ENCODE results near the gene SNPH.

The SNPH gene

DNA sequence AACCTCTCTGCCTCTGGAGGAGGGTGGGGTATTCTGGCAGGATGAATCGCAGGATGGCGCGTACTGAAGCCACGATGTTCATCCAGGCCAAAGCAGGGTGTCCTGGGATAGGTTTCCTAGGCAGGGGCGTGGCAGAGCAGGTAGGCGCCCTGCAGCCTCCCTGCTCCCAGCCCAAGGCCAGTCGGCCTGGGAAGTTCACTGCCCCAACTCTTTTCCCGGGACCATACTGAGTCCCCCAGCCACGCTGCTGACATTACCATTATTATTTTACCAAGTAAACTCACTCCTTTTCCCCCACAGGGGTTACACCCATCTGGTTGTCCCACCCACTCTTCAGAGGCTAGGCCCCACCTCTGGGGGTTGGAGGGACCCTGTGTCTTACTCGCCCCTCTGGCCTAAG lies 41.1 kb downstream of the SNPH start:
- no peak for DNase-seq (ENCODE audit: low read depth)

DNA sequence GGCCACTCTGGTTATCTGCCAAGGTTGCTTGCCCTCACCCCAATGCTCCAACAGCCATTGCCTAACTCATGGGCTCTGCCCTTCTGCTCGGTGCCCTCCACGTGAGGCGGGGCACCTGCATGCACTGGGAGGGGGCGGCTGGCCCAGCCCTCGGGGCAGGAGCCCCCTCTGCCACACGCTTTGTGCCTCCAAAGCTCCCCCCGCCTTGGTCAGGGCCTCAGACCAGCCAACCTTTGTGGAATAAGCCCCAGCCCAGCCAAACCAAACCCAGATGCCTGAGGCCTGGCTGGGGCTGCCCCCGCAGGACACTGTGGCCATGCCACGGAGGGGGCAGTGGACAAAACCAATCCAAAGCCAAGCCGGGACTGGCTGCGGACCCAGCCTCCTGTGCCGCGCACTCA lies 41.5 kb downstream of the SNPH start:
- no peak for DNase-seq (ENCODE audit: low read depth)

DNA sequence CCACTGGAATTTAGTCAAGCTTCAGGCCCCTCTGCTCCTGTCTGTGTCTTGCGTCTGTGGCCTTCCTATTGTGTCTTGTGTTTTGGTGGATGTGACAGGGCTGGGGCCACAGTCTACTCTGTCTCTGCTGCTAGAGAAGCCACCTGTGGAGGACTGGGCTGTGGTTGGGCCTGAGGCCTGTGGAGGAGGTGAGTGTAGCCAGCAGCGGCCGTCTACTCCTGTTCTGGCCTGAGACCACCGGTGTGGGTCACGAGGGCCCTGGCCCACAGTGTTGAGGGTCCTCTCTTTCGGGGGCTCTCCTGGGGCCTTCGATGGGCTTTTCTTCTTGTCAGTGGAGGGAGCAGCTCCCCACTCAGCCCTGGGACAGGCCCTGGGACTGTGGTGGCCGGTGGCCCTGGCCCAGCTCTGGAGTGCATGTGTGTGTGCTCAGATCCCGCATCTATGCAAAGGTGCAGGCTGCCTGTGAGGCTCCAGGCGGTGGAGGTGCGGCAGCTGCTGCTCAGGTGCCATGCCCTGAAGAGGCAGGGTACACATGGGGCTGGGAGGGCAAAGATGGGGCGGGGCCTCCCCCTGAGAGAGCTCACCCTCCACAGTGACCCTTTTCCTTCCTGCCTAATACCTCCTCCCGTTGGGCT lies 42.1 kb downstream of the SNPH start:
- no peak for DNase-seq (ENCODE audit: low read depth)

DNA sequence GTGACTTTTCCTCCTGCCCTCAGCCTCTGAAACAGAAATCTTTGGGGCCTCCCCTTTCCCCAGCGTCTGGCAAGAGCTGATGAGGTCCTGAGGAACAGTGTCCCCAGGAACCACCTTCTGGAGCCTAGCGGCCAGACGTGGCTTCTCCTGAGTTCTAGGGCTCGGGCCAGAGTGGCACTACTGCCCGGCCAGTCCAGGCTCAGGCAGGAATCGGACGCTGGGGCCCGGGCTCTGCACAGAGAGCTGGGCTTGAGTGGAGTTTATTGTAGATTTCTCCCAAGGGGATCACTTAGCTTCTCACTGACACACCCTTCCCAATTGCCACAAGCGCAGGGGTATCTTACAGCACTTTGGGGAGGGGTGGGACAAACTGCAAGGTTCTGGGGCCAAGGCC lies 42.6 kb downstream of the SNPH start:
- DNase-seq (ENCODE audit: low read depth) = no peak

DNA sequence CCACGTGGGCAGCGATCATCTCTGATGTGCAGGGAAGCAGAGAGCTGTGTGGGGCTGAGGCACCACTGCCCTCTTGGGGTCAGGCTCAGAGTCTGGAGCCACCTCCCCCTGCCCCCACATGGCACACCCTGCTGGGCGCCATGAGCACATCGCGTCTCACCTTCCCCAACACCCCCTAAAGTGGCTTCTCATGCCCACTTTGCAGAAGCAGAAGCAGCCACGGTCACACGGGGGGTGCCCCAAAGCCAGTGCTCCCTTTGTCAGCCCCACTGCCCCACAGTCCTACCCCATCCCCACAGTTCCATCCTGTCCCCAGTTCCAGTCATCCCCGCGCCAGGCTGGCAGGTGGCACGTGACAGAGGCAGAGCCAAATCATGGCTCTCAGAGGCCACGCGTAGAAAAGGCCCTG lies 43.3 kb downstream of the SNPH start:
- DNase-seq (ENCODE audit: low read depth) = no peak

DNA sequence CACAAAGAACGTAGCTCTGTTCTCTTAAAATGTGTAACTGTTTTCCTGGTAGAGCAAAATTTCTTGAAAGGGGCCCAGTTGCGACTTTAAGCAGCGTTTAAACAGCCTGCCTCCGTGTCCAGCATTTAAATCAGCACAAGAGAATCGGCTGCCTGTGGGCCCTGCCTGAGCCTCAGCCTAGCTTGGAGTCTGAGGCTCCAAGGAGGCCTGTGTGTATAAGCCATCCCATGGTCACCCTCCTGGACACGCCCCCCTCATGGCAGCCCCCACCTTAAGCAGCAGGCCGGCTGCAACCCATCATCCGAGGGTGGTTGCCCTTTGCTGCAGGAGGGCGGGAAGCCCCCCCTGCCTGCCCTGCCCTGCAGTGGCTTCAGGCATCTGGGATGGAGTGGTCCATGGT lies 44.0 kb downstream of the SNPH start:
- no peak for DNase-seq (ENCODE audit: low read depth)

DNA sequence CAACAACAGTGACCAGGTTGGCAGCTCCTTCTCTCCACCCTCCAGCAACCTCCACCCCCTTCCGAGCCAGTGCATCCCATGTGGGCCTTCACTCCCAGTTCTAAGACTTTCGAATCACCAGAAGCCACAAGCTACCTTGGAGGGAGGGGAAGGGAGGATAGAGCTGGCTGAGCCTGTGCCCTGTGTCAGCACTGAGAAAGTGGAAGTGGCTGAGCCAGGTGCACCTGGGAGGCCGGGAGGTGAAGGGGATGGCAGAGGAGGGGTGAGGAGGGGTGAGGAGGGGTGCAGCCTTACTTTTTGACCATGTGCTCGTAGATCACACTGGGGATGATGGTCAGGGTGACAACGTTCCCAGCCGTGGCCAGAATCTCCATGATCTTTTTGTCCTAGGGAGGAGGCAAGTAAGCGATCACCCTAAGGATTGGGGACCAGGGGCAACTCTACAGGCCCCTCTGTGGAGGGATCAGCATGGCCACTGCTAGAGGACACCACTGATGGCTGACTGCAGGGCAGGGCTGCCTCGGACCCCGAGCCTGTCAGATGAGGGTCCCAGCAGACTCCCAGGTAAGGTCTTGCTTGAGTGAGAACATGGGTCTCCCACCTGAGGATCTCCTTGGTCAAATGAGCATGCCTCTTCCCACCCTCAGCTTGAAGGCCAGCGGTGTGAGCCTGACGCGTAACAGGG lies 44.6 kb downstream of the SNPH start:
- no peak for DNase-seq (ENCODE audit: low read depth)

DNA sequence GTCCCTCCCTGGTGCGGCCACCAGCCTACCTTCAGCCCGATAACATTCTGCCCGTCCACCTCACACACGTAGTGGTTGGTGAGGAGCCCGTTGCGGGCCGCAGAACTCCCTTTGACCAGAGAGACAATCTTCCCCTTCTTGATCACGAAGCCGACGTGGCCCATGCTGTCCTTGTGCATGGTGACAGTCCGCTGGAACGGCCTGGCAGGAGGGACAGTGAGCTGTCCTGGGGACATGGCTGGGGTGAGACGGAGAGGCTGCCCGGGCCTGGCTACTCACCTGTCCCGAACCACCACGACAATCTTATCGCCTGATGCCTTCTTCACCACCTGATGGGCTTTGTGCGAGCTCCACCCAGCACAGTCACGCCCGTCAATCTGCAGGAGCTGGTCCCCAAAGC lies 46.2 kb downstream of the SNPH start:
- DNase-seq (ENCODE audit: low read depth) = no peak

DNA sequence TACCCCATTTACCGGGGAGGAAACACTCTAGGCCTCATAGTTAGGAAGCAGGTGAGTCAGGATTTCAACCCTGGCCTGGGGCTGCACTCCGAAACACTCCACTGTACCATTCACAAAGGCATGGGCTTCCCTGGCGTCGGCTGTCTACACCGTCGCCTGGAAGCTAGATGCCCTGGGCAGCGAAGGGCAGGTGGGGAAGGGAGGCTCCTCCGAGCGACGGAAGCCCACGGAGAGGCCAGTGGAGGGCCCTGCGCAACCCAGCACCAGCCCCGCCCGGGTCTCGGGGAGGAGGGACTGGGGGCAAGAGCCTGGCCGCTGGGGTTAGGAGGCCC lies 46.8 kb downstream of the SNPH start:
- no peak for DNase-seq (ENCODE audit: low read depth)

DNA sequence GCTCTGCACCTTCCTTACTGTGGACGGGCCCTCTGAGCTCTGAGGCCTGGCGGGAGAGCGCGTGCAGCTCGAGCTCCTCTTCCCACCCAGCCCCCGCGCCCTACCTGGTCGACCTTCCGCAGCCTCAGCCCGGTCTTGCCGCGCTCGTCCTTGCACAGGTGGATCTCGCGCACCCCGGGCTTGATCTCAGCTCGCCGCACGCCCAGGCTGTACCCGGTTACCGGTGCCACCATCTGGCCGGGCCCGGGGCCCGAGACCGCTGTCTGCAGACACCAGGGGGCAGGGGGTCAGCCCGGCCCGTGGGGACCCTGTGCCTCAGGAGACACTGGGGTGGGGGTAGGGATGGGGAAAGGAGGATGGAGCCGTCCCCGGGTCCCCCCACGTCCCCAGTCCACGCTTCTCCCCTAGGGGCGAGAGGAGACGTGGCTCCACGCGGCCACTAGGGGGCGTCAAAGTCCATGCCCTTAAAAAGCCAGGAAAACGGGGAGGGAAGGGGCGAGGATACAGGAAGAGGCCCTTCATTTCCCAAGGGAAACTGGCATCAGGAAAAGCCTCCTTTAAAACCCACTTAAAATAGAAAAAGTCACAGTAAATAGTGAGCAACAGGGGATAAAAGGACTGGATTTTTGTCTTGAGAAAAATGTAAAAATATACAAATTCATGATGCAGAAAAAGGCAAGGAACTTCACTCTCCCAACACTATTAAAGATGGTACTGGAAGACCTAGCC lies 47.3 kb downstream of the SNPH start:
- DNase-seq (ENCODE audit: low read depth) = peak; percentile 25

DNA sequence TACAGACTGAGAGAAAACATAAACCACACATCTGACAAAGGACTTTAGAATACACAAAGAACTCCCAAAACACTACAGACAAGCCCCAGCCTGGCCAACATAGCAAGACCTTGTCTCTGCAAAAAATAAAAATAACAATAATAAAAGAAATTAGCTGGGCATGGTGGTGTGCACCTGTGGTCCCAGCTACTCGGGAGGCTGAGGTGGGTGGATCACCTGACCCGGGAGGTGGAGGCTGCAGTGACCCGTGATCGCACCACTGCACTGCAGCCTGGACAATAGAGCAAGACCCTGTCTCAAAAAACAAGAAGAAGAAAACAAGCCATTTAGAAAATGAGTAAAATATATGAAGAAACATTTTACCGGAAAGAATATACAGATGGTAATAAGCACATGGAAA lies 49.7 kb downstream of the SNPH start:
- DNase-seq (ENCODE audit: low read depth) = no peak

DNA sequence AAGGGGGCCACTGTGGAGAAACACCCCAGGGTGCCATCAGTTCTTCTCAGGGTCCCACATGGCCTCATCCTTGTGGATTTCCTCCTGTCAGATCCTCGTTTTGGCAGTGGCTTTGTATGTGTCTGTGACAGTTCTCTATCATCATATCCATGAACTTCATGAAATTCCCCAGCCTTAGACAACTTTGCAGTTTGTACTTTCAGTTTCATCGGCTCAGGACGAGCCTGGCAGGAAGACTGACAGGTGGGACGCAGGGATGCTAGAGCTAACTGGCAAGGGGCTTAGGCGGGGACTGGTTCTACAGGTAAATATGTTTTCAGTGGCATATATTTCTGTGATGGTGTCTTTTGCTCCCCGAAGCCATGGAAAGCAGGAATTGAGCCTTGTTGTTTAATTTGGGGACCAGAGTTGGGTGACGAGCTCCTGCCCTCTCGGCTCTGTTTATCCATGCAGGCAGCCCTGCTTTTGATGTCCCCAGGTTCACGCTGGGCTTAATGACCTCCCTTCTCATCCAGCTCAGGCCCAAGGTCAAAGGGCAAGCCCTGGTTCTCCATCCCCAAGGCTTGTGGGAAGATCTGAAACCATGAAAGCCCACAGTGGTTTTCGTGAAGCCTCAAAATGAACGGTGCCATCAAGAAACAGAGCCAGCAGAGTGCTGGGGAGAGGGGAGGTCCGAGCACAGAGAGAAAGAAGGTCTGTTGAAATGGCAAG lies 51.6 kb downstream of the SNPH start:
- no peak for DNase-seq (ENCODE audit: low read depth)

DNA sequence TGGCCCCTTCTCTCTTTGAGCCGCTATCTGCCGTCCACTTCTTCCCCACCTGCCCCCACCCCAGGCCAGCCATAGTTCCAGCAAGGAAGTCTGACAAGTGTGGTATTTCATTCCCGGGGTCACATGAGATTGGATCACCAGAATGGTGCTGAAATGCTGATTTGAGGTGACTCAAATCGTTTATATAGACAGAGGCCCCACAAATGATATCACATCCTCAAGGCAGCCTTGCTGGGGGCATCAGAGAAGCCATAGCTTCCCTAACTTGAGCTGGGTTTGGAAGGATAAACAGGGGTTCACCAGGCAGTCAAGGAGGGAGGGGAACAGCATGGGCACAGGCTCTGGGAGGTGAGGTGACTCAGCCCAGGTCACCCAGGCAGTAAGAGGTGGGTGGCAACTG lies 53.0 kb downstream of the SNPH start:
- DNase-seq (ENCODE audit: low read depth) = no peak

DNA sequence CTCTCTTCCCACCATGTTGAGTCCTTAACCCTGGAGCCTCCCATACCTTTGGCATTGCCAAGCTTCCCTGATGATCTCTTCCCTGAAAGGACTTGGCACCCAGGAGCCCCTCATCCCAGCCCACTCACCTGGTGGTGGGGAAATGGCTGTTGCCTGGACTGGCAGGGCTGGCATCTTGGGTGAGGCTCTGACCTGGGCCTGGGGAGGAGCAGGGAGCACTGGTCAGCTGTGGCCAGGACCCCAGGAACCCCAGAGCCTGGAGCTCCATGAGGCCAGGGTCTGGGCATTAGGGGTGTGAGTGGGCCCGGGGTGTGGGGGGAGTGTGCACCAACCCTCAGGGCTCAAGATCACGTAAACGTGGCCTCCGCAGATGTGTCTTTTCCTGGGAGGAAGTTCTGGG lies 53.4 kb downstream of the SNPH start:
- no peak for DNase-seq (ENCODE audit: low read depth)

DNA sequence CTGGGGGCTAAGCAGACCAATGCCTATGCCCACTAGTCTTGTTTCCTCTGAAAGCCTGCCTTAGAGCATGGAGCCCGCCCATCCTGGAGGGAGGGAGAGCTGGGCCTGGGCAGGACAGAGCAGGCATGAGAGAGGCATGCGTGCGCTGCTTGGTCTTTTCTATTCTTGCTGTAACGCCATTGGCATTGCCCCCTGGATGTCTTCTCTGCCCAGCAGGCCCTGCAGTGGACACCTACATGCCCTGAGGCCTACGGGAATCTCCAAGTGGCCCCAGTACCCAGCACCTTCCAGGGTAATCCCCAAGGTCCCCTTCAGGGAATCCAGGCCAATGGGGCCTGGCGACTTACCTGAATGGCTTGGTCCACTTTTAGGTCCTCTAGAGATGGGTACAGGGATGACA lies 53.9 kb downstream of the SNPH start:
- no peak for DNase-seq (ENCODE audit: low read depth)

DNA sequence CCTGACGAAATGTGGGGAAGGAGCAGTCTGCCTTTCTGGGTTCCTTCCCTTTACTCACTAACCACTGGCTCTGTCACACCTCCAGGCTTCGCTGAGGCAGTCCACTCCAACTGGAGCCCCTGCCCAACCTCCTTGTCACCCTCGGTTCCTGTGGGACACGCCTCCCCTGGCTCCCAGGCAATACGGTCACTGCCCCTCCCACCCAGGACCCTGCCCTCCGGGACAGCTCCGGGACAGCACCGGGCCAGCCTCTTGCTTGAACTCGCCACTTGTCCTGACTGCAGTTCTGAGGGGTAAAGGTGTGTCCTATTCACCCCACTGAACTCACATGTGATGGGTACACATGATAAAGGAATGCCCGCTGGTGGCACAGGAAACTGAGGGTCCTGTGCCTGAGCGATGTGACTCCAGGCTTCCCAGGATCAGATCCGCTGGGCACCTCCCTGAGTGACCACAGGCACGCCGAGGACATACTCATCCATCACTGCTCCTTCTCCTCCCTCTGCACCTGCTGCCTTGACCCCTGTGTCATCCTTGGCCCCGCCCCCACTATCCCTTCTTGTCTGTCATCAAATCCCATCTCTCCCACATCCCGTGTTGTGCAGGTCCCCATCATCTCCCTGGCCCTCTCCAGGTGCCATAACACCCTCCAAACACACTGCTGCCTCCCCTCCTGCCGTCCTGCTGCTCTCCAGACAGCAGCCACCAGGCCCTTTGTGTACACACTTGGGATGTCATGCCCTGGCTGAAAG lies 55.0 kb downstream of the SNPH start:
- DNase-seq (ENCODE audit: low read depth) = no peak

DNA sequence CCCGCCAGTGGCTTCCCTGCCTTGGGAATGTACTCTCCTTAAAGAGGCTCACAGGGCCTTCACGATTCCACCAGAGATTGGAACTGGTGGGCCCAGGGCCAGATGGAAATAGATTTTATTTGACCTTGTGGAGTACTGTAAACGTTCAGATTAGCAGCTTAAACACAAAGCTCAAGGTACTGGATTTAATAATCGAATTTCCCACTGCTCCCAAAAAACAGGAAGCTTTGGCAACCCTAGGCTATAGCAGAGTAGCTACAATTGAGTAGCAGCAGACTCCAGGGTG lies 55.5 kb downstream of the SNPH start:
- DNase-seq (ENCODE audit: low read depth) = no peak

DNA sequence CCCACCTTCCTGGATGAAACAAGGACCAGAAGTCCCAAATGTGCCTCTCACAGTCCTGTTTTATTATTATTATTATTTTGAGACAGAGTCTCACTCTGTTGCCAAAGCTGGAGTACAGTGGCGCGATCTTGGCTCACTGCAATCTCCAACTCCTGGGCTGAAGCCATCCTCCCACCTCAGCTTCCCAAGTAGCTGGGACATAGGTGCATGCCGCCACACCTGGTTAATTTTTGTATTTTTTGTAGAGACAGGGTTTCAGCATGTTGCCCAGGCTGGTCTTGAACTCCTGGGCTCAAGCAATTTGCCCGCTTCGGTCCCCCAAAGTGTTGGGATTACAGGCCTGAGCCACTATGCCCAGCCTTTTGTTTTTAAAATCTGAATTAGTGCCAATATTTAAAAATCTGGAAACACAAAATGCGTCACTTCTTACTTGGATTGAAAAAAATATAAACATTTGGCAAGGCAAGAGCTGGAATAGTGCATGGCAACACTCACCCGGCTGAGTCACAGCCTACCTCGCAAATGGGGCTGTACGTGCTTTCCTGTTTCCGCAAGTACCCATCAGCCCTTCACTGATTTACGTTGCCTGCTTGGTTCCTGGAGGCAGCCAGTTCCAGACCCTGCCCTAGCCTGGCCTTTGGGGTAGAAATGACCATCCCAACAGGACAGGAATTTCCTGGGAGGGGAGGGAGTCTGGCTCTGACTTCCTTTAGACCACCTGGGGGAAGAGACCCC lies 56.6 kb downstream of the SNPH start:
- DNase-seq (ENCODE audit: low read depth) = no peak

DNA sequence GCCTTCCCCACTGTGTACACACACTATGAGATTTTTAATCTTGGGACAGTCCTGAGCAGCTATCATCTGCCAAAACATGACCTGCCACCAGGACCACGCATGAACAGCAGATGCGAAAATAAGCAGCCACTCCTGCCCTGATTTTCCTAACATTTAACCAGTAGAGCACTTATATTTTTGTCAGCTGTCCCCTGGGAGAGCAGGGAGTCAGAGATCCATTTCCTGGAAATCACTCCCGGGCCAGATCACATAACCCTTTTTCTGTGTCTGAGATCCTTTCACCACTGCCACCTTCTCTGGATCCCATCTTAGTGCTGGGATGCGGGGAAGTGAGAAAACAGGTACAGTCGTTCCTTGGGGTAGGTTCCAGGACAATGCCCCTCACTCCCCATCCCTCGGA lies 57.2 kb downstream of the SNPH start:
- DNase-seq (ENCODE audit: low read depth) = no peak

DNA sequence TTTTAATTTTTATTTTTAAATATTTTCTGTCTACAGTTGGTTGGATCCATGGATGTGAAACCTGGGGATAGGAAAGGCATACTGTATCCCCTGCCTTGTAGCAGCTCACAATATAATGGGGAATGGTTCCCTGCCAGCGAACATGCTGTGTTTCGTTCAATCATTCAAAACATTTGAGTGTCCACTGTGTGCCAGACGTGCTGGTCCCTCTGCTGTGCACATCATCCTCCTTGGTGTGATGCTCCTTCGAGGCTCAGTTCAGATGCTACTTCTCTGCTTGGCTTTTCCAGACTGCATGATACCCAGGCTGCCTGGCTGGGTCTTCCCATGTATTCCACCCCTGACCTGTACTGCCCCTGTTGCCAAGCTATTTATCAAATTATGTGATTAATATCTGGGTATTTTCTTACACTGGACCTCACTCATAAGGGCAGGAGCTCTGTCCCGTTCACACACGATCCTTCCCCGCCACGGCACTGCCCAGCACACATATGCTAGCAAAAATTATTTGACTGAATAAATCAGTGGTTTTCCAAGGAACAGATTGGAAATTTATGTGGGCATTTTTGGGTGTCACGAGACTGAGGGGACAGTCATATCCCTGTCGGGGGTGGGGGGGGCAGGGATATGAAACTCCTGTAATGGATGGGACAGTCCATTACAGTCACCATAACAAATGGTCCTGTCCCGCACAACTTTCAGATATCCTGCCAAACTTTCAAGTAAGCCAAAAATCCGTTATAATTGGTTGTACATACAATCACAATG lies 57.9 kb downstream of the SNPH start:
- DNase-seq (ENCODE audit: low read depth) = no peak

DNA sequence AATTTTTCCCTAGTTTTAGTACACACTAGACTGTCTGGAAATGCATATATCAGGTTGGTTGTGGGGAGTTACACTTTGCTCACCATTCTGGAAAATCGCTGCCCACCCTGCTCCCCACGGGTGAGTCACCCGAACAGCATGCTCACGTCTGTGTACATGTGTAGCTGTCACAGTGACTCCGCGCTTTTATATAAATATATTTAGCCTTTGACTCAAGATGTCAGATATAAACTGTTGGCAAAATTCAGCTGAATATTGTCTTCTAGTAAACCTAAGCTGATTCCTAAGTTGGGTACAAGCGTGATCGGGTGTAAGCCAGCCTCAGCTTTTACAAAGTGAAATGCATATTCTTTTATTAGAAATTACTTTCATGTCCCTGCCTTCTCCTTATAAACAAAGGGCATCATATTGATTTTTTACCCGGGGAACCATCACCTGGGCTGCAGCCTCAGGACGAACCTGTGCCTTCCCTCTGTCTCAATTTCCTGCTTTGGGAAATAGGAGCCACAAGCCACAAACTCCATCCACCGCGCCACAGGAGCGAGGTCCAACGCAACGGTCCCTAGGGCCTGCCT lies 58.6 kb downstream of the SNPH start:
- no peak for DNase-seq (ENCODE audit: low read depth)

Data from CMK (cell line).